ENCODE results near the gene A2M. TPM values are rescaled to one million over a fixed set of nuclear protein-coding genes. Genes with fewer than 3 reads are reported as not detected.

A2M gene
- total RNA-seq, 1 donor from 2014 or later: 1,832 TPM

DNA sequence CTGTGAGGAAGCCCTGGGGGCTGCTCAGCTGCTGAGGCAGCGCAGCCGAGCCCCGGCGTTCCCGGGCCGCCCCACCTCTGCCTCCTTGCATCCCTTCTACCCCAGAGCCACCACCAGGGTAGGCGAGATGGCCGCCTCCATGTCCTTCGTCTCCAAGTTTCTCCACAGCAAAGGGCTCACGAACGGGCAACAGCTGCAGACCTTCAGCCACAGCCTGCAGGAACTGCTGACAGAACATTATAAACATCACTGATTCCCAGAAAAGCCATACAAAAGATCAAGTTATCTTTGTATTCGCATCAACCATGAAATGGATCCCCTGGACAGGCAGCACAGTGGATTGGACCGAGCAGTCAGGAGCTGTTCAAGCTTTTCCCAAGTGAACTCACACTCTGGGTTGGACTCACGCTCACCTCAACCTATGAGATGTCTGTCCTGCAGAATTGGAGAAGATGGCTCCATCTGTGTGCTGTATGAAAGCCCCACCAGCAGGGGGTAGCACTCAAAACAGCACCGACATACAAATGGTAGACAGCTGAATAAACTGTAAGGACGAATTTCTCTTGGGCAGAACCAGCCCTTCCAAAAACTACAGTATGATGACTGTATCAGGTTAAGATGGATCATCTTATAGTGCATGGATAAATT, 19.4 kb upstream of the A2M start:
- Histone ChIP-seq H3K27ac (peak overlapping the region; percentile 75), H3K36me3 (no peaks in the 10 kb centered on the region), H3K27me3 (ENCODE audit: low read depth) (no peaks in the 10 kb centered on the region), H3K4me1 (no peaks in the 10 kb centered on the region), H3K4me3 (no peak overlapping the region), H3K9me3 (no peaks in the 10 kb centered on the region)
- intact Hi-C loops (cut with DNase I): no loop called here
- peak; percentile 54 to 58 for ATAC-seq
- DNase-seq: peak; percentile 47
- TF ChIP-seq, protein P1, sequence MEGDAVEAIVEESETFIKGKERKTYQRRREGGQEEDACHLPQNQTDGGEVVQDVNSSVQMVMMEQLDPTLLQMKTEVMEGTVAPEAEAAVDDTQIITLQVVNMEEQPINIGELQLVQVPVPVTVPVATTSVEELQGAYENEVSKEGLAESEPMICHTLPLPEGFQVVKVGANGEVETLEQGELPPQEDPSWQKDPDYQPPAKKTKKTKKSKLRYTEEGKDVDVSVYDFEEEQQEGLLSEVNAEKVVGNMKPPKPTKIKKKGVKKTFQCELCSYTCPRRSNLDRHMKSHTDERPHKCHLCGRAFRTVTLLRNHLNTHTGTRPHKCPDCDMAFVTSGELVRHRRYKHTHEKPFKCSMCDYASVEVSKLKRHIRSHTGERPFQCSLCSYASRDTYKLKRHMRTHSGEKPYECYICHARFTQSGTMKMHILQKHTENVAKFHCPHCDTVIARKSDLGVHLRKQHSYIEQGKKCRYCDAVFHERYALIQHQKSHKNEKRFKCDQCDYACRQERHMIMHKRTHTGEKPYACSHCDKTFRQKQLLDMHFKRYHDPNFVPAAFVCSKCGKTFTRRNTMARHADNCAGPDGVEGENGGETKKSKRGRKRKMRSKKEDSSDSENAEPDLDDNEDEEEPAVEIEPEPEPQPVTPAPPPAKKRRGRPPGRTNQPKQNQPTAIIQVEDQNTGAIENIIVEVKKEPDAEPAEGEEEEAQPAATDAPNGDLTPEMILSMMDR (IDR thresholded peaks at IDR 0.05): peak; percentile 40

DNA sequence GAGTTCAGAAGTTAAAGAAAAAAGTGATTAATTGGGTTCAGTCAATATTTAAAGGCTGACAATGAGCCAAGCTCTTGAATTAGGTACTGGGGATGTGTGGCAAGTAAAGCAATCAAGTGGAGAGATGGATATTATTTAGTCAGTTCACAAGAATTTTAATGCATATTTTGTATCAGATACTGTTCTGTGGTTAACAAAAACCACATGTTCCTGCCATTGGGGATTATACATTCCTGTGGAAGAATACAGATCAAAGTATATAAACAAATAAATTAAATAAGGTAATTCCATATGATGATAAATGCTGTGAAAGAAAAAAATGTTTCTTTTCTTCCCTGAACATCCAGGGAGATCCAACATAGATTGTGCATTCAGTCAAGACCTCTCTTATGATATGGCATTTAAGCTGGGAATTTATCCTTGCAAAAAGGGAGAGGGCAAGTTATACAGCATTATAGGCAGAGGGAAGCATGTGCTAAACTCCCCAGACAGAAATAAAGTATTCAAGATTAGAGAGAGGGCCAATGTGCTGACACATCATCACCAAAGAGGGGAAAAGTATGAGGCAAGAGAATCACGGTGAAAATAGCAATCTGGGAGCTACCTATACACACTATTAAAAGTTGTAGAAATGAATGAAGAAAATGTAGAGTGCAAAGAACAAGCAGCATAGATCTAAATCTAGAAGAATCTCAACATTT, 17.6 kb upstream of the A2M start:
- Histone ChIP-seq H3K4me1 (no peaks in the 10 kb centered on the region), H3K36me3 (no peaks in the 10 kb centered on the region), H3K4me3 (no peak overlapping the region), H3K9me3 (no peaks in the 10 kb centered on the region), H3K27ac (no peak overlapping the region), H3K27me3 (ENCODE audit: low read depth) (no peaks in the 10 kb centered on the region)
- intact Hi-C loops (cut with DNase I): no loop called here
- no peak for DNase-seq
- ATAC-seq: no peak
- TF ChIP-seq, protein P1 (IDR thresholded peaks at IDR 0.05): no peak

DNA sequence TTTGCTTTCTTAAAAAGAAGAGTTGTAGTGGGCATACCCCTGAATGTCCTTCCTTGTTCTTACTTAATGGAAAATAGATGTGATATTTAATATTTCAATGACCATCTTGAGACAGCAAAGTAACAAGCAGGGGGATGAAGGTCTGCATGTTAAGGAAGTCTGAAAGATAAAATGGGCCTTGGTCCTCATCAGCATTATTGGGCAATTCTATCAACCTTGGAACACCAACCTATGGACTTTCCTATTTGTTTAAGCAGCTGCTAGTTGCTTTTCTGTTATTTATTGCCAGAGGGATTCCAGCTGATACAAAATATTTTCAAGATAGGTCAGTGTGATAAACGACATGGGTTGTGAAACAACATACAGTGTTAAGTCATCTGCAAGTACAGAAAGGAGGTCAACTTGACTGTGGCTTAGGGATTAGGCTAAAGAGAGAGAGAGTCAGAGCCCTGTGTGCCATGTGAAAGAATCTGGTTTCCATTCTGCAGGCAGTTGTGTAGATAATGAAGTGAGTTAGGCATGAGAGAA, 16.4 kb upstream of the A2M start:
- Histone ChIP-seq H3K27me3 (ENCODE audit: low read depth) (no peaks in the 10 kb centered on the region), H3K36me3 (no peaks in the 10 kb centered on the region), H3K4me3 (no peak overlapping the region), H3K4me1 (no peaks in the 10 kb centered on the region), H3K27ac (no peak overlapping the region), H3K9me3 (no peaks in the 10 kb centered on the region)
- TF ChIP-seq, protein P1 (IDR thresholded peaks at IDR 0.05): no peak
- DNase-seq: no peak
- ATAC-seq: peak in 1 of 2 donors; percentile 61
- intact Hi-C loops (cut with DNase I): no loop called here

DNA sequence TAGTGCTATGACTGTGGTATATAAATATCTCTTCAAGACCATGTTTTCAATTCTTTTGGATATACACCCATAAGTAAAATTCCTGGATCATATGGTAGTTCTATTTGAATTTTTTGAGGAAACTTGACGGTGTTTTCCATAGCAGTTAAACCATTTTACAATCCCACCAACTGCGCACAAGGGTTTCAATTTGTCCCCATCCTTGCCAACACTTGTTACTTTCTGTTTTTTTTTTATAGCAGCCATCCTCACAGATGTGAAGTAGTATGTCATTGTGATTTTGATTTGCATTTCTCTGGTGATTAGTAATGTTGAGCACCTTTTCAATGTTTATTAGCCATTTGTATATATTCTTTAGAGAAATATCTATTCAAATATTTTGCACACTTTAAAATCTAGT, 14.5 kb upstream of the A2M start:
- intact Hi-C loops (cut with DNase I): no loop called here
- H3K4me3 ChIP-seq: no peak overlapping the region
- no peaks in the 10 kb centered on the region for H3K27me3 ChIP-seq (ENCODE audit: low read depth)
- no peaks in the 10 kb centered on the region for H3K36me3 ChIP-seq
- no peaks in the 10 kb centered on the region for H3K4me1 ChIP-seq
- H3K9me3 ChIP-seq: no peaks in the 10 kb centered on the region
- DNase-seq (no peak), ATAC-seq (no peak)
- TF ChIP-seq, protein P1 (IDR thresholded peaks at IDR 0.05): no peak
- no peak overlapping the region for H3K27ac ChIP-seq

DNA sequence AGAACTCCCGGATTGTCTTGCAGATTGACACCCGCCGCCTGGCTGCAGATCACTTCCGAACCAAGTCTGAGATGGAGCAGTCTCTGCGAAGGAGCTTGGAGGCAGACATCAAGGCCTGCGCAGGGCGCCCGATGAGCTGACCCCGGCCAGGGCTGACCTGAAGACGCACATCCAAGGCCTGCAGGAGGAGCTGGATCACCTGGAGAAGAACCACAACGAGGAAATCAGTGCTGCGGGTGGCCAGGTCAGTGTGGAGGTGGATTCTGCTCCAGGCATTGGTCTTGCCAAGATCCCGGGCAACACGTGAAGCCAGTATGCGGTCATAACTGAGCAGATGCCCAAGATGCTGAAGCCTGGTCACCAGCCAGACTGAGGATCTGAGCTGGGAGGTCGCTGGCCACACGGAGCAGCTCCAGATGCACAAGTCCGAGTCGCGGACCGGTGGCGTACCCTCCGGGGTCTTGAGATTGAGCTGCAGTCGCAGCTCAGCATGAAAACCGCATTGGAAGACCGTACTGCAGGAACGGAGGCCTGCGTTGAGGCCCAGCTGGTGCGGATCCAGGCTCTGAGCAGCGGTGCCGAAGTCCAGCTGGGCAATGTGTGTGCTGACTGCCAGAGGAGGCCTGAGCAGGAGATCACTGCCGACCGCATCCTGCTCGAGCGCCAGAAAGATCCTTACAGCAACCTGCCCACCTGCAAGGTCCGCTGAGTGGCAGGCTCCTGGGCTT, 12.4 kb upstream of the A2M start:
- Histone ChIP-seq H3K9me3 (no peaks in the 10 kb centered on the region), H3K27me3 (ENCODE audit: low read depth) (no peaks in the 10 kb centered on the region), H3K4me3 (no peak overlapping the region), H3K4me1 (peaks cover 9% of the 10 kb centered on the region), H3K36me3 (no peaks in the 10 kb centered on the region), H3K27ac (no peak overlapping the region)
- TF ChIP-seq, protein P1 (IDR thresholded peaks at IDR 0.05): no peak
- ATAC-seq: no peak
- DNase-seq: no peak
- intact Hi-C loops (cut with DNase I): no loop called here

Measured in lower lobe of right lung (tissue), 2 donors.